Raji (cell line): ENCODE data around the gene CDC42BPB.

ENCODE experiments used
- POLR2A ChIP-seq: IDR thresholded peaks from 2 replicates; pipeline ENCODE4 v1.6.1; 2011; ENCODE audit warnings: low read depth, low read length, control low read depth; ENCODE audit not compliant: insufficient read depth

The CDC42BPB gene

DNA sequence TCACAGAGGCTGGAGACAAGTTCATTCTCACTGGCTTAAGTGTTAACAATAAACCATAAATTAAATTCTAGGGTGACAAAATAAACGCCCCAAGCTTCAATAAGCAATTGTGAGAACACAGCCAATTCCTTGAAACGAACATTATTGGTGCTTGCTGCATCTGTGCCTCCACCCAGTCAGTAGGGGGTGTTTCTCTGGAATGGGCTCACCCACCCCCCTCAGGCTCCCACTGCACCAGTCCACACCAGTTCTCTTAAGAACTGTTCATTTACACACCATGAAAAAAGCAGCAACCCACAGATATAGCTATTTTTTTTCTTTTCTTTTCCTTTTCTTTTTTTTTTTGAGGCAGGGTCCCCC lies 34.7 kb downstream of the CDC42BPB start:
- TF ChIP-seq POLR2A: no peak

DNA sequence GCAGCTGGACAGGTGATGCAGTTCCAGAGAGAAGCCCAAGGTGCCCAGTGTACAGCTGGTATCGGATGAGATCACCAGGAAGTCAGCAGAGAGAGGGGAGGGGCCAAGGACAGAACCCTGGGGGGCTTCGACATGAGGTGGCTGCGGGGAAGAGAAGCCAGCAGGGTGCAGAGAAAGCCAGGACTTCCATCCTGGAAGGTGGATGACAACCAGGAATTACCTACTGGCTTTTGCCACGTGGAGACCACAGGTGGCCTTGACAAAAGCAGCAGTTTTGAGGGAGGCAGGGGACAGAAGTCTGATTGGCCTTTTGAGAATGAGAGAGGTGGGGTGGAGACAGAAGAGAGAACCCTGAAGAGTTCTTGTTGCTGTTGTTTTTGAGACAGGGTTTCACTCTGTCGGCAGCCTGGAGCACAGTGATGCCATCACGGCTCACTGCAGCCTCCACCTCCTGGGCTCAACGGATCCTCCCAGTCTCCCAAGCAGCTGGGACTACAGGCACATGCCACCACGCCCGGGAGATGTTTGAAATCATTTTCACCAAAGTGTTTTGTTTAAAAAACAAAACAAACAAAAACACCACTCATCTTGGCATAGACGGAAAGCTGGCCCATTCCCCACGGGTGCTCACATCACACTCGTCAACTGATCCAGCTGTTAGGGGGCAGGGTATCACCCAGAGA lies 35.2 kb downstream of the CDC42BPB start:
- no peak for TF ChIP-seq POLR2A

DNA sequence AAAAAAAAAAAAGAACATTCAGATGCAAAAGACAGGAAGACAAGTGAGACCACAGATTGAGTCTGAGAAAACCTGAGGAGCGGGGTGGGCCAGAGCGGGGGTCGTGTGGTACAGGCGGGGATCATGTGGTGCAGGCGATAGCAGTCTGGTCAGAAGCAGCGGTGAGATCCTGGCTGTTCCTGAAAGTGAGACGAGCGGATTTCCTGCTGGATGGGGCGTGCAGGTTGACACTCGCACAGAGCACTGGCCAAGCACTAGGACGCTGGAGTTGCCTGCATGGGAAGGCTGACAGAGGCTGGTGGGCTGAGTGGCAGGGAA lies 35.7 kb downstream of the CDC42BPB start:
- TF ChIP-seq POLR2A: no peak

DNA sequence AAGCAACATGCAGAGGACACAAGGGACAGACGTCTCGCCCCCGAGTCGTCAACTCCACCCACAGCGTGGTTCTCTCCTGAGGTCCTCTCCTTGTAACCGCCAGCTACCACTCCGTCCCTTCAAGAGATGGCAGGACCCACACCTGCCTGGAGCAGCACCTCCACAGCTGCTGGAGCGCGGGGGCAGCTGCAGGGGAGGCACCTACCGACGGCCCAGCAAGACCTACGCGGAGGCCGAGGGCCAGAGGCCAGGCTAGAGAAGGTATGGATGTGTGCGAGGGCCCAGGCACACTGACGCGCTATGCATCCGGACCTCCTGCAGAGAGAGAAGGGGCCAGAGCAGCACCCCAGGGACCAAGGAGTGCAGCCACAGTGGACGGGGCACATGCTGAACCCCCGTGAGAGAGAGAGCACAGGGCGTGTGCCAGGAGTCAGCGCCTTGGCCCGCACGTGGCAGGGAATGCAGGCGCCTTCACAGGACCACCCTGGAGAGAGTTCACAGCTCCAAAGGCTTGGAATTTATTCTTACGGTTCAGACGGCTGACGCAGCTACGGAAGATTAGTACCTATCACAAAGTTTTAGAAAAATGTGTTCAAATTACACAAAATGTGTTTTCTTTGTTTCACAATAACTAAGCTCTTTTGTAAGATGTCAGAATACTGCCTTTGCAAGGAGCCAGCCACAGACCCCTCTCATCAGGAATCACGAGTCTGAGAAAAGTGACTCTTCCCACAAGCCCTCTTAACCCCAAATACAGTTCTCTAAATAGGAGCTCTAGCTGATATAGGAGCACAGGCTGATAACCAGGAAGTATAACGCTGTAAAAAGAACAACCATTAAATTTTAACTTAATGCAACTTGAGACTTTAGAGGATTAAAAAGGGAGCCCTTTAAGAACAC lies 36.8 kb downstream of the CDC42BPB start:
- TF ChIP-seq POLR2A: no peak

DNA sequence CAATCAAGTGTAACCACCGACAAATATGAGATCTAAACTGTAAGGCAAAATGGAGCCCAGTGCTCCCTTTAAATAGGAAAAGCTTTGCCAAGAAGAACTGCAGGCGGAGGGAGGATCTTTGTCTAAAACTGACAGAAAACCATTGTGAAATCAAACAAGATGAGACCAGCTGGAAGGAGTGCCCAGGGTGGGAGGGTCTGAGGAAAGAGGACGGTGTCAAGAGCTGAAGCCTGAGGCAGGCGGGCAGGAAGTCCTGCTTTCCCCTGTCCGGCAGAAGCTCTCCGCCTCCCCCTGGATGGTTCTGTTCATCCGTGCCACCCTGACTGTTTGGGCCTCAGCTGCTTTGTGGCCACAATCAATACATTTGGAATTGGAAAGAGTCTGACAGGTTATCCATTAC lies 37.5 kb downstream of the CDC42BPB start:
- TF ChIP-seq POLR2A: no peak

DNA sequence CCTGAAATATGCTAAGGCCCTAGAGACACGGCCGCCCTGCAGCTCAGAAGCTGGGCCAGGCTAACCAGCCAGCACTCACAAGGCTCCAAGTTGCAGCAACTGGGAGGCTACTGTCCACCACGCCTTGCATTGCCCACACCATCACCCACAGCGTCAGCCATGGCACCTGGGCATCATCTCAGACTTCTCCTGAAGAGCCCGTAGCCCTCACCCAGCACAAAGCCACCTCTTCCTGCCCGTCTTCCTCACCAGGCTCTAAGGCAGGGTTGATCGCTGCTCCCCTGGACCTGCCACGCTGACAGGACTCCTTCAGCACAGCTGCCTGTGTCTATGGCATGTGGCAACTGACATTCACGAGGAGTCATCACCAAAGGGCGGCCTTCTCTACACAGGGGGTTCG lies 38.1 kb downstream of the CDC42BPB start:
- TF ChIP-seq POLR2A: no peak

DNA sequence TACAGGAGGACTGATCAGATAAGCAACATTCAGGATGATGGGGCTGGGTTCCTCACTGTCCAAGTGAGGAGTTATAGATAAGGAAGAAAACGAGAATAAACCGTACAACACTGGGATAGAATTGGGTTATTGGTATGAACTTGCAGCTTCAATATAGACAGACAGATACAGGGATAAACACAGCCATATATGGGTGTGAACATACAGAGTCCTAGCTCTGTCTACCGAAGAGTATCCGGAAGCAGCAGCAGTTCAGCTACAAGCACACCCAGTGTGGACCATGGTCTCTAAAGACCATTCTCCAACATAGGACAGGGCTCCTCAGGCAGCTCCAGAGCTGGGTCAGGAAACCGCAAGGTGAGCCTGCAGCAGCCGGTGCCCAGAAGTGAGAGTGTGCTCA lies 40.8 kb downstream of the CDC42BPB start:
- TF ChIP-seq POLR2A: no peak

DNA sequence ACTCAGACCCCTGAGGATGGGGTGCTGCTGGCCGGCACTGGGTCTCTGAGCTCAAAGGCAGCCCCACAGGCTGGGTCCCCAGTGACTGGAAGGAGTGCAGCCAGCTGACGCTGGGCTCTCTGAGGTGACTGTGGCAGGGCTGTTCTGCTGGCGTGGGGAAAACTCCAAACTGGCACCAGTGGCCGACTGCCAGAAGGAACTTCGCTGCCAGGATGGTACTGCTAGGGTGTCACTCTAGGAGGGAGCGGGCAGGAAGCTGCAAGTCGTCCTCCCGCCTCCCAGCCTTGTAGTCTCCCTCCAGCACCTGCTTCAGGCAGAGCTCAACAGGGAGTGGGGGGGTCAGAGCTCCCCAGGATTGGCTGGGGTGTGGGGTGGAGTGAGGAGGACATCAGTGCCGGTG lies 41.3 kb downstream of the CDC42BPB start:
- TF ChIP-seq POLR2A: no peak

DNA sequence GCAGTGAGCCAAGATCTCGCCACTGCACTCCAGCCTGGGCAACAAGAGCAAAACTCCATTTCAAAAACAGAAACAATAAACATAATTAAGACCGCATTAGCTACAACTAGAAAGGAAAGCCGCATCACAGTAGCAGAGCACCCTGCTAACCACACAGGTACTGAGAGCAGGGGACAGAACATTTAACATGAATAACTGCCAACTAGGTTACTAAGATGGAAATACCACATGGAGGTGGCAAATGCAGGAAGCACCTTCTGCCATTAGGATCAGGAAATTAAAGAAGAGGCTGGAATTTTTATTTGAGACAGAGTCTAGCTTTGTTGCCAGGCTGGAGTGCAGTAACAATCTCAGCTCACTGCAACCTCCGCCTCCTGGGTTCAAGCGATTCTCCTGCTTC lies 41.9 kb downstream of the CDC42BPB start:
- no peak for TF ChIP-seq POLR2A

DNA sequence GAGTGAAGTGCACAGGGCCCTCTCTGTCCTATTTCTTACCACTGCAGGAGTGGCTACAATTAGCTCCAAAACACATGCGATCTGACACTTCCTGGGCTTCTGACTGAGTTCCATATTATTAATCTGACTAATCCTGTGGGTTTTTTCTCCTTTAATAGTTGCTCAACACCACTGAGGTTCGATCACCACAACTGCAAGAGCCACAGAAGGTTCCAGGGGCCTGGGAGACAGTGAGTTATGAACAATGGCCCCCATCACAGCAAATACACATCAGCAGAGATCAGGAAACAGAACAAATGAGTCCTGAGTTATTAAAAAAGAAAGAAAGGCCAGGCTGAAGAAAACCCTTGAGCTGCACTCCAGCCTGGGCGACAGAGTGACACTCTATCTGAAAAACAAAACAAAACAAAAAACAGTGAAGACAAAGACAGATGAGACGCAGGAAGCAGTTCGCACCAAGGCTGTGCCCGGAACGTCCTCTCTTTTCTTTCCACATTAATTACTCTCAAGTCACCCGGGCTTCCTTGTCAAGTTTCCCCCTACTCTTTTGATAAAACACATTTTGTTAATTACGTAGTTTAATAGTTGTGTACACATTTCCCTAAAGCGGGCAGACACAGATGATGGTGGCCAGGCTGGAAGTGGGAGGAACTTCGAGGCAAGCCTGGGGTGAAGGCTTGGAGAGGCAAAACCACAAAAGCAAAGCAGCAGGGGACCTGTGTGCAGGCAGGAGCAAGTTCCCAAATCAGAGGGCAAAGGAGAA lies 42.7 kb downstream of the CDC42BPB start:
- TF ChIP-seq POLR2A: no peak

DNA sequence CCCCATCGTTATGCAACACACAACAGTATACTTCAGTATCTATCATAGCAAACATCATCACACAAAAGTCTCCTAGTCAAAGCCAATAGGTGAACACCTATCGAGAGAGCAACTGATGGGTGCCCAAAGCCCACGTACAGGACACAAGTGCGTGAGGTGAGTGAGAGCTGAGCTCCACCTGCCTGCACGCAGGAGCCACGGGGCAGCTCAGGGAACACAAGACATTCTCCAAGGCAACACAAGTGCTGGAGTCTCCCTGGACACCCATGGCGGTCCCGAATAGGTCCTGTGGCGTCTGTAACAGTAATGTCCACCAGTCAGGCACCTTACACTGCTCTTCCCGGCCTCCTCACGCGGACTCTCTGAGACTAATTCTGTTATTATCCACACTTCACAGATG lies 44.3 kb downstream of the CDC42BPB start:
- no peak for TF ChIP-seq POLR2A

DNA sequence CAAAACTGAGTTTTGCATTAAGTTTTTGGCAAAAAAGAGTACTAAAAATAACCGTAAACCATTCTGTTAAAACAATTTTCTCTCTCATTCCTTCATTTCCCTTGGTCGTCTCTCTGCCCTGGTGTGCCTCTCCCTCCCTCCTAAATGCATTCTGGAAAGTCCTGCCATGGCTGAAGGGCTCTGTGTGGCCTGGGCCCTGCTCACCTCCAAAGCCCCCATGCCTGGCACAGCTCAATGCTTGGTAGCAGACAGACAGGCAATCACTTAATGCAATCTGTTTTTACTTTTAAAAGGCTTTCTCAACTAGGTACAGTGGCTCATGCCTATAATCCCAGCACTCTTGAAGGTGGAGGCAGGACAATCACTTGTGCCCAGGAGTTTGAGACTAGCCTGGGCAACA lies 47.8 kb downstream of the CDC42BPB start:
- TF ChIP-seq POLR2A: no peak

DNA sequence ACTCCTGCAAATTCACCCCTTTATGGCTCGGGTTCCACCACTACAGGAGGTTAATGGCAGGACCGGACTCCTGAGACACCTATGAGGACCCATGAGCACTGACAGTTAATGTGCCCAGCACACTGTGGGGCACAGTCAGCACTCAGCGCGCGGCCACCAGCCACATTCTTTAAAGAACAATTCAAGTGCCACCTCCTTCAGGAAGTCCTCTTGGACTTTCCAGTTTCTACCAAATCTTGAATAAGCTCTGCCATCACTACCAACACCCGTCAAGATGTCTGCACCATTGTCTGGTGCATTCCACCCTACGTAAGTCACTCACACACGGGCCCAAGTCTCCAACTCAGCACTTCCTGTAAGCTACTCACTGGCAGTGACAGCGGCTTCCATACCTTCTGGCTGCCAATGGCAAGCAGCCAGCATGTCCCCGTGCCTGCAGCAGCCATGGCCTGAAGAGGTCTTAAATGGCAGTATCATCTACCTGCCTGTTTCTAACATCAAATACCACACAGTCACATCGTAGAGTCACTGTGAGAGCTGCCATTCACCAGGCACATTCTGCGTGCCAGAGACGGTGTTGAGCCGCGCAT lies 48.5 kb downstream of the CDC42BPB start:
- TF ChIP-seq POLR2A: no peak

DNA sequence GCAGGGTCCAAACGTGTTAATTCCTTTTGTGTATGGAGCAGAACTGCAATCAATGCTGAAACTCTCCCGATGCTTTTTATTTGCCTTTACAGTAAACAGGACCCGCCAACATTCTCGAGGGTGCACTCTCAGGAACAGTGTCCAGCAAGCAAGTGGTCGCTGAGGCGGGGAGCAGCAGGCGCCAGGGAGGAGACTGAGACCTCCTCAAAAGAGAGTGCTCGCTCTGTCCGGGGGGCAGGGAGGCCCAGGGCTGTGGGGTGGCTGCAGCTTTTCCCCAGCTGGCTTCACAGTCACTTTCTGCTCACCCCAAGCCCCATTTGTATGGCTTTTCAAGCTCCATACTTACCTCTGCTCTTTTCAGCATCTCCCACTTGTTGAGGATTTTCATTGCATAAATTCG lies 49.2 kb downstream of the CDC42BPB start:
- no peak for TF ChIP-seq POLR2A

DNA sequence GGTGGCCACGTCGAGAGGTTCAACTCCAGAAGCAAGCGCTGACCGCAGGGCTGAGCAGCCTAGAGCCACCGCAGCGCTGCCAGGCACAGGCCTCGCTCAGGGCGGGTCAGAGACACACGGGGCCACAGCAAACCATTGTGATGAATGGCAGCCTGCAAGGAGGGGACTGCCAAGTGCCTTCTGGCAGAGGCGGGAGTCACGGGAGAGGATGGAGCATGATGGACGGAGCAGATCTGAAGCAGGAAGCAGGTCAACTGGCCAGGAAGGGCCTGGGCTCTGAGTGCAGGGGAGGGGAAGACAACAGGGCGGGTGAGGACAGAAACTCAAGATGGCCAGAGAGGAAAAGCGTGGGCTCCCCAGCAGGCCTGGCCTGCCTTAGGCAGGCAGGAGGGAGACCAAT lies 49.8 kb downstream of the CDC42BPB start:
- TF ChIP-seq POLR2A: no peak

DNA sequence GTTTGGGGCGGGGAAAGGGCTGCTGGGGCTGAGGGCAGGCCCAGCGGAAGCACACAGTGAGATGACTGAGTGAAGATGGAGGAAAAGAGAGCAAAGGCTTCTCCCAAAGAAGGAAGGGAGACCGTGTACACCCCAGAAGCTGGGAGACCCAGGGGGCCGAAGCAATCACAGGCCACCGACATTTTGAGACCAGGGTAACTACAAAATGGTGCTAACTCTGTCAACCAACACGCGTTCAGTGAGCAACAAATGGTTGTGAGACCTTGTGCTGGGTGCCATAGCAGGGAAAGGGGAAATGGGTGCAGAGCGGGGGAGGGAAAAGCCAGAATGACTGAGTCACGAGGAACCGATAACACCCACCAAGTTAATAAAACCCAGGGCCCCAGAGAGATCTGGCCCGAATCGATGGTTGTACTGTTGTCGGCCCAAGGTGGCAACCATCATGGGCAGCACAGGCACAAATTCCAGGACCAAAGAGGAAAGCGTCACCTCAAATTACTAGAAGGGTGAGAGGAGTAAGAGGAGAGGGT lies 50.3 kb downstream of the CDC42BPB start:
- TF ChIP-seq POLR2A: no peak

DNA sequence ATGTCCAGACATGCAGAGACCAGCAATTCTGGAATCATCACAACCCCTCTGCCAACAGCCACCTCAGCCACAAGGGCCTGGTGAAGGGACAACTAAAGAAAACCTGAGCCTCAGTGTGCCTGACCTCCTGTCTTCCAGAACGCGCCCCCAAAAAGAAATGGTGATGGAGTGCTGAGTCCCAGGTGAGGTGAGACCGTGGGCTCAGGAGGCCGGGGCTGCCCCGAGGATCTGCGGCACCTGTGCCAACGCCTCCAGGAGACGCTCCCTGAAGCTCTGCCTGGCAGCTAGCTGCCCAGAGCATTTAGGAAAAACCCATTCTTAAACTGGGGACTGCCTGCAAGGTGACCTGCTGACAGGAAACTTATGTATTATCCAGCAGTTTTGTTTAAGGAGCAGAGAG lies 51.2 kb downstream of the CDC42BPB start:
- TF ChIP-seq POLR2A: no peak
